ENCODE data around the gene HBZ.
"Not testable (repeated sequence)": the region's sequence is repeated elsewhere in the genome, so short reads cannot be mapped to it uniquely, and the experiment has no call there.

The HBZ gene

GRCh38 chr16:138049-138417 is 14.4 kb upstream of the HBZ start:
- peak; percentile 15 for DNase-seq

DNA sequence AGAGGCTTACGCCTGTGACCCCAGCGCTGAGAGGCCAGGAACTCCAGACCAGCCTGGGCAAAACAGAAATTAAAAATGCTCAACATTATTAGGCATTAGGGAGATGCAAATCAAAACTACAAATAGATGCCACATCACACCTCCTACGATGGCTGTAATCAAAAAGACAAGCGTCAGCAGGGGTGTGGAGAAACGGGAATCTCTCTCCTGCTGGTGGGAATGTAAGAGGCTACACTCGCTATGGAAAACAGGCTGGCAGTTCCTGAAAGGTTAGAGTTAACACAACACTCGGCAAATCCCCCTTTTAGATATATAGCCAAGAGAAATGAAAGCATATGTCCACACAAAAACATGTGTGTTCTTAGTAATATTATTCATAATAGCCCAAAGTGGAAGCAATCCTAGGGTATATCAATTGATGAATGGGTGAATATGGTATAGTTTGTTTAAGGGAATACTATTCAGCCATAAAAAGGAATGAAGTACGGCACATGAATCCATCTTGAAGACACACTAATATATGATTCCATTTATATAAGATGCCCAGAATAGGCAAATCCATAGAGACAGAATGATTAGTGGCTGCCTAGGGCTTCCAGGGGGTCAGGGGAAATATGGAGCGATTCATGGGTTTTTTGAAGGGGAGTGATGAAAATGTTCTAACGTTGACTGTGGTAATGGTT is 12.1 kb upstream of the HBZ start:
- no peak for DNase-seq

GRCh38 chr16:142405-142967 is 10.0 kb upstream of the HBZ start:
- DNase-seq: no peak

GRCh38 chr16:143047-143446 is 9.4 kb upstream of the HBZ start:
- no peak for DNase-seq

- no peak for DNase-seq
These were observed 9.0 kb upstream of the HBZ start for GRCh38 chr16:143456-143855.

DNA sequence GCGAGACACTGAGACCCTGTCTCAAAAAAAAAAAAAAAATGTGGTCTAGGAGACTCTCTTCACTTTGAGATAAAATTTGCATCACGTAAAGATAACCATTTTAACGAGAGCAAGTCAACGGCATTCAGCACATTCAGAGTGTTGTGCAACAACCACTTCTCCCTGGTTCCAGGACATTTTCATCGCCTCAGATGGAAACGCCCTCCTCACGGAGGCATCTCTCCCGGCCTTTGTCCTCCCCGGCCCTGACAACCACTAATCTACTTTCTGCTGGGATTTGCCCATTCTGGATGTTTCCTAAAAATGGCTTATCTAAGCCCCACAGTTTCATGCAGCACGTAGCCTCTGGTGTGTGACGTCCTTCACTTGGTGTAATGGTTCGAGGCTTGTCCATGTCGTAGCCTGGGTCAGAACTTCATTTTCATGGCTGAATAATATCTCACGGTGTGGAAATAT is 7.6 kb upstream of the HBZ start:
- DNase-seq: no peak

DNA sequence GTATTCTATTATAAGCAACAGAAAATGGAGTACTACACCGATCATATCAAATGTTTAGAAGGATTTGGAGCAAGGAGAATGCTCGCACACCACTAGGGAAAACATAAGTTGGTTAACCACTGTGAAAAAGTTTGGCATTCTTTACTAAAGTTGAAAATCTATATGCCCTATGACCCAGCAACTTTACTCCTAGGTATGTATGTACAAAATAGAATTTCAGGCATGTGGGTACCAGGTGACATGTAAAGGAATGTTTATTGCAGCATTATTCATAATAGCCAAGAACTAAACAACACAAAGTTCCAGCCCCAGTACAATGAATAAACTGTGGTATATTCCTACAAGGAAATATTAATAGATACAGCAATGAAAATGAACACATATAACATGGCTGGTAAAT is 5.8 kb upstream of the HBZ start:
- DNase-seq: no peak

- no peak for DNase-seq
These were observed 3.3 kb upstream of the HBZ start for GRCh38 chr16:149024-149660.

- not testable (repeated sequence) for DNase-seq
These were observed 681 bp downstream of the HBZ start for GRCh38 chr16:153129-153521.

DNA sequence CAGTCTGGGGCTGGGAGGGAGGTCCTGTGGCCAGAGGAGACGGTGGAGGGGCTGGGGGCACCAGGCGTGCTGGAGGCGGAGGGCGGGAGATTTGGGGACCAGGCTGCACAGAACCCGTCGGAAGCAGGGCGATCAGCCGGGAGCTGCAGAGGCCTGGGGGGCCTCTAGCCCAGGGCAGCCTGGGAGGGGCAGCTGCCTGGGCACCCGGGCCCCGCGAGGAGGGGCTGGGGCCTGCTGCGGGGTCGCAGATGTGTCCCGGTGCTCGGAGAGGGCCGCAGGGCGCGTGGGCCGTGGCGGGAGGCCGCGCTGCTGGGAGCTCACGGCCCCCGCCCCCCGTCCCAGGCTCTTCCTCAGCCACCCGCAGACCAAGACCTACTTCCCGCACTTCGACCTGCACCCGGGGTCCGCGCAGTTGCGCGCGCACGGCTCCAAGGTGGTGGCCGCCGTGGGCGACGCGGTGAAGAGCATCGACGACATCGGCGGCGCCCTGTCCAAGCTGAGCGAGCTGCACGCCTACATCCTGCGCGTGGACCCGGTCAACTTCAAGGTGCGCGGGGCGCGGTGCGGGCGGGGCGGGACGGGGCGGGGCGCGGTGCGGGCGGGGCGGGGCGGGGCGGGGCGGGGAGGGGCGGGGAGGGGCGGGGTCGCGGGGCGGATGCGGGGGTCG is 1.2 kb downstream of the HBZ start:
- not testable (repeated sequence) for DNase-seq

GRCh38 chr16:154217-155030 is 2.0 kb downstream of the HBZ start:
- no peak for DNase-seq

DNA sequence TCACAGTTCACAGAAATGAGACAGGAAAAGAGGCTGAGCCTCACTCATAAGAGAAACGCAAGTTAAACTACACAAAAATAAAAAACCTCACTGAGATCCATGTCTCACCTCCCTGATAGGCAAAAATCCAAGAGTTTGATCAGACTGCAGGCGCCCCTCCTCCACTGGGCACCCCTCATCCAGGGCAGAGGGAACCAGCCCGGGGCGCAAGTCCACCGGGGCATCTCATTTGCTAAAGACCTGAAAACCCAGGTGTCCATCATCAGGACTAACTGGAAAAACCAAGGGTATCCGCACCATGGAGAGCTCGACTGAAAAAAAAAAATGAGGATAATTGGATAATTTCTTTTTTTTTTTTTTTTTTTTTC is 2.6 kb downstream of the HBZ start:
- no peak for DNase-seq

DNA sequence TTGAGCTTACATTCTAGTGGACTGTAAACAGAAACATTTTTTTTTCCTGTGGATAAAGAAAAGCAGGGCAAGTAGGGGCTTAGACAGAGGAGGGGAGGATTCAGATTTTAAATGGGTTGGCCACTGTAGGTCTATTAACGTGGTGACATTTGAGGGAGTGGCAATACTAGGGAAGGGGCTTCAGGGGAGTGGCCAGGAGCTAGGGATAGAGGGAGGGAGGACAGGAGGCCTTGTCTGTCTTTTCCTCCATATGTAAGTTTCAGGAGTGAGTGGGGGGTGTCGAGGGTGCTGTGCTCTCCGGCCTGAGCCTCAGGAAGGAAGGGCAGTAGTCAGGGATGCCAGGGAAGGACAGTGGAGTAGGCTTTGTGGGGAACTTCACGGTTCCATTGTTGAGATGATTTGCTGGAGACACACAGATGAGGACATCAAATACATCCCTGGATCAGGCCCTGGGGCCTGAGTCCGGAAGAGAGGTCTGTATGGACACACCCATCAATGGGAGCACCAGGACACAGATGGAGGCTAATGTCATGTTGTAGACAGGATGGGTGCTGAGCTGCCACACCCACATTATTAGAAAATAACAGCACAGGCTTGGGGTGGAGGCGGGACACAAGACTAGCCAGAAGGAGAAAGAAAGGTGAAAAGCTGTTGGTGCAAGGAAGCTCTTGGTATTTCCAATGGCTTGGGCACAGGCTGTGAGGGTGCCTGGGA is 6.8 kb downstream of the HBZ start:
- no peak for DNase-seq

- DNase-seq: not testable (repeated sequence)
These were observed 7.8 kb downstream of the HBZ start for GRCh38 chr16:160242-160641.

DNA sequence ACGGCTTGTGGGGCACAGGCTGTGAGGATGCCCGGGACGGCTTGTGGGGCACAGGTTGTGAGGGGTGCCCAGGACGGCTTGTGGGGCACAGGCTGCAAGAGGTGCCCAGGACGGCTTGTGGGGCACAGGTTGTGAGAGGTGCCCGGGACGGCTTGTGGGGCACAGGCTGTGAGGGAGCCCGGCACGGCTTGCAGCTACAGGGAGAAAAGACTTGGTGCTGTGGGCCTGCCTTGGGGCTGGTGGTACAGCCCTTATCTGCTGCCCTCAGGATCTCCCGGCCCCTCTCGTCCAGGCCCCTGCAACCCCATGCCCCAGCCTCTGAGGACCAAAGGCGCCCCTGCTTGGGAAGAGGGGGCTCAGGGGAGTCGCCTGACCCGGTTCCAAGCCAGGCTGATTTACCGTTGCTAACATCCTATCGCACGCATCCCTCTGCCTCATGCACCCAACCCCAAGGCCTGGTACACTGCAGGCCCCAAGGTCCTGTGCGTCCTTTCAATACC is 8.3 kb downstream of the HBZ start:
- DNase-seq: no peak

DNA sequence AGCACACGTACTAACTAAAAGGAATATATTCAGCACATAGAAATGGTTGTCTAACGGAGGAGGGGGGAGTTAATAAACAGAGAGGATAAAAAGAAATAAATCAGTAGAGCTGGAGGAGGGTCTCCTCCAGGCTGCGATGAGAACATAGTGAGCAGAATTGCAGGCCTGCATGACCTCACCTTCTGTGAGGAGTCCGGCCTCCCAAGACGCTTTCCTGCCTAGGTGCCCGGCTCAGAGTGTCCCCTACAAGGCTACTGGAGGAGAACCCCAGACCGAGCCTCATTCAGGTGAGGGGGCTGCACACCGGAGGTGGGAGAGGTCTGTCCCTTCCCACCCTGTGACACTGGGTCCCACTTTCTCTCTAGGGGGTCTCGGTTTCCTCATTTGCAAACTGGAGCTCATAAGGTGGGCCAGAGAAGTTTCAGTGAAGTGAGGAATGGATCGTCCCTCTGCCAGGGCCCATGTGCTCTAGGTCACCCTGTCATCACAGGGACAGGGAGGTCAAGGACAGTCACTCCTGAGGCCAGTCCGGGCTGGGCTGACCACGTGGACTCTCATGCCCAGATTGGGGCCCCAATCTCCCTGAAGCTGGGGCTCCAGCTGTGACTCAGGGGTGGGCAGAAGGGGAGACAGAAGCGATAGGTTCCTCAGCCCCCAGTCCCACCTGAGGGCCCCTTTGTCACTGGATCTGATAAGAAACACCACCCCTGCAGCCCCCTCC is 10.0 kb downstream of the HBZ start:
- no peak for DNase-seq

DNA sequence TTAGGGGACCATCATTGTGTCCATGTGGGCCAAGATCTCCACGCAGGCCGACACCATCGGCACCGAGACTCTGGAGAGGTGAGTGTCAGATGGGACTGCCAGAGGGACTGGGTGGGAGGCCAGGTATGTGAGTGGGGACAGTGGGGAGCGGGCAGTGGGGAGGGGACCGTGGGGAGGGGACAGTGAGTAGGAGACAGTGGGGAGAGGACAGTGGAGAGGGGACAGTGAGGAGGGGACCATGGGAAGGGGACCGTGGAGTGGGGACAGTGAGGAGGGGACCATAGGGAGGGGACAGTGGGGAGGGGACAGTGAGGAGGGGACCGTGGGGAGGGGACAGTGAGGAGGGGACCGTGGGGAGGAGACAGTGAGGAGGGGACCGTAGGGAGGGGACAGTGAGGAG is 10.7 kb downstream of the HBZ start:
- not testable (repeated sequence) for DNase-seq

DNA sequence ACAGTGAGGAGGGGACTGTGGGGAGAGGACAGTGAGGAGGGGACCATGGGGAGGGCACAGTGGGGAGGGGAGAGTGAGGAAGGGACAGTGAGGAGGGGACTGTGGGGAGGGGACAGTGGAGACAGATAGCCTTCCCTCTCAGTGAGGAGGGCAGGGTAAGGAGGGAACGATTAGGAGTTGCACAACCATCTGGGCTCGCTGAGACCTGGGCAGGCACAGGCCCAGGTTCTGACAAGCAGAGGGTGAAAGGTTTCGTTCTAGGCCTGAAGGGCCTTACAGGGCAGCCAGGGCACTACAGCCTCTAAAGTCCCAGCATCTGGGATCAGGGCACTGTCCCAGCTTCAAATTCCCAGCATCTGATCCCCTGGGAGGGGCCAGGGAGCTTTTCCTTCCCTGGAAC is 11.3 kb downstream of the HBZ start:
- DNase-seq: not testable (repeated sequence)

DNA sequence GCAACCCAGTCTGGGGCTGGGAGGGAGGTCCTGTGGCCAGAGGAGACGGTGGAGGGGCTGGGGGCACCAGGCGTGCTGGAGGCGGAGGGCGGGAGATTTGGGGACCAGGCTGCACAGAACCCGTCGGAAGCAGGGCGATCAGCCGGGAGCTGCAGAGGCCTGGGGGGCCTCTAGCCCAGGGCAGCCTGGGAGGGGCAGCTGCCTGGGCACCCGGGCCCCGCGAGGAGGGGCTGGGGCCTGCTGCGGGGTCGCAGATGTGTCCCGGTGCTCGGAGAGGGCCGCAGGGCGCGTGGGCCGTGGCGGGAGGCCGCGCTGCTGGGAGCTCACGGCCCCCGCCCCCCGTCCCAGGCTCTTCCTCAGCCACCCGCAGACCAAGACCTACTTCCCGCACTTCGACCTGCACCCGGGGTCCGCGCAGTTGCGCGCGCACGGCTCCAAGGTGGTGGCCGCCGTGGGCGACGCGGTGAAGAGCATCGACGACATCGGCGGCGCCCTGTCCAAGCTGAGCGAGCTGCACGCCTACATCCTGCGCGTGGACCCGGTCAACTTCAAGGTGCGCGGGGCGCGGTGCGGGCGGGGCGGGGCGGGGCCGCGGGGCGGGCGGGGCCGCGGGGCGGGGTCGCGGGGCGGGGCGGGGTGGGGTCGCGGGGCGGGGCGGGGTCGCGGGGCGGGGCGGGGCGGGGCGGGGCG is 11.8 kb downstream of the HBZ start:
- DNase-seq: not testable (repeated sequence)

DNA sequence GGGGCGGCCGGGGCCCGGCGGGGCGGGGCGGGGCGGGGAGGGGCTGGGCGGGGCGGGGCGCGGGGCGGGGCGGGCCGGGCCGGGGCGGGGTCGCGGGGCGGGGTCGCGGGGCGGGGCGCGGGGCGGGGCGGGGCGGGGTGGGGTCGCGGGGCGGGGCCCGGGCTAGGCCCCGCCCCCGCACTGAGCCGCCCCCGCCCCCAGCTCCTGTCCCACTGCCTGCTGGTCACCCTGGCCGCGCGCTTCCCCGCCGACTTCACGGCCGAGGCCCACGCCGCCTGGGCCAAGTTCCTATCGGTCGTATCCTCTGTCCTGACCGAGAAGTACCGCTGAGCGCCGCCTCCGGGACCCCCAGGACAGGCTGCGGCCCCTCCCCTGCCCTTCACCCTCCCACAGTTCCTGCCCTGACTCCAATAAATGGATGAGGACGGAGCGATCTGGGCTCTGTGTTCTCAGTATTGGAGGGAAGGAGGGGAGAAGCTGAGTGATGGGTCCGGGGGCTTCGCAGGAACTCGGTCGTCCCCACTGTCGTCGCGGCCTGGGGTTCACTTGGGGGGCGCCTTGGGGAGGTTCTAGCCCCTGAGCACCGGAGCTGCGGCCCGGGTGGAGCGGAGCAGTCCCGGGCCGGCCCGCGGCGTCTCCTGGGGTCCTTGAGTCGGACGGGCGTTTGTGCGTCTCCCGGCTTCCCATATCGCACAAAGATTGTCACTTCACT is 12.5 kb downstream of the HBZ start:
- DNase-seq: no peak
